OCI-LY7 (cell line): ENCODE data around the gene RDH16. TPM values are rescaled to one million over a fixed set of nuclear protein-coding genes. Genes with fewer than 3 reads are reported as not detected.
A peak's percentile ranks its signal among the peaks of the same experiment; 100 is the strongest.

Experiments used
- BruUV-seq: library from RNA; stranded (reverse); fragments of 400-500 nt; replicated peaks from 2 replicates; lab custom pipeline; 2021; lab: Mats Ljungman, UMichigan
- CTCF ChIA-PET: fragments of 300-600 bp; sonication (Branson Sonifier 250); formaldehyde crosslinking; loops from one replicate; lab custom pipeline; 2022; ENCODE audit warnings: antibody characterized with exemption; ENCODE audit not compliant: unreplicated experiment; lab: Charles Lee
- POLR2A ChIA-PET: fragments of 300-600 bp; sonication (Branson Sonifier 250); formaldehyde crosslinking; loops from one replicate; lab custom pipeline; 2022; ENCODE audit warnings: antibody characterized with exemption; lab: Charles Lee
- DNase-seq: peaks from one replicate; pipeline ENCODE4 v3.0.0-alpha.2; 2015; ENCODE audit warnings: low spot score
- H2AFZ ChIP-seq: fragments of 200-600 bp; sonication (generic), shearing (Covaris generic); 2 replicates; pipeline ENCODE4 v1.6.1; 2014; ENCODE audit warnings: mild to moderate bottlenecking, antibody characterized with exemption, low read length, moderate library complexity
- H3K27ac ChIP-seq: fragments of 200-600 bp; sonication (generic); 2 replicates; pipeline ENCODE4 v1.5.1; 2014; ENCODE audit warnings: mixed run types, low read depth, mild to moderate bottlenecking, moderate library complexity, low read length, inconsistent platforms; ENCODE audit not compliant: poor library complexity, severe bottlenecking
- H3K36me3 ChIP-seq: fragments of 200-600 bp; sonication (generic); 2 replicates; pipeline ENCODE4 v1.6.1; 2014; ENCODE audit warnings: mild to moderate bottlenecking, antibody characterized with exemption, low read length, moderate library complexity, mixed read lengths; ENCODE audit not compliant: insufficient read depth
- H3K4me1 ChIP-seq: fragments of 200-600 bp; sonication (generic); 2 replicates; pipeline ENCODE4 v1.5.1; 2014; ENCODE audit warnings: mild to moderate bottlenecking, low read length; ENCODE audit not compliant: insufficient read depth, poor library complexity, severe bottlenecking
- H3K4me2 ChIP-seq: fragments of 200-600 bp; sonication (generic); 2 replicates; pipeline ENCODE4 v1.6.1; 2014; ENCODE audit warnings: mild to moderate bottlenecking, low read length
- H3K4me3 ChIP-seq: fragments of 200-600 bp; sonication (generic); 2 replicates; pipeline ENCODE4 v1.5.1; 2014; ENCODE audit warnings: mild to moderate bottlenecking, low read depth, low read length; ENCODE audit not compliant: poor library complexity, severe bottlenecking
- H3K79me2 ChIP-seq: fragments of 200-600 bp; sonication (generic); 2 replicates; pipeline ENCODE4 v1.6.1; 2016; ENCODE audit warnings: low read depth, mild to moderate bottlenecking, low read length, moderate library complexity, mixed read lengths; ENCODE audit not compliant: insufficient read depth
- H3K9me2 ChIP-seq: fragments of 200-600 bp; sonication (generic); 2 replicates; pipeline ENCODE4 v1.6.1; 2016; ENCODE audit warnings: mild to moderate bottlenecking, low read length, mixed read lengths; ENCODE audit not compliant: insufficient read depth
- H3K9me3 ChIP-seq: fragments of 200-600 bp; sonication (generic); 2 replicates; pipeline ENCODE4 v1.6.1; 2014; ENCODE audit warnings: mild to moderate bottlenecking, mixed run types, low read length, mixed read lengths
- H4K20me1 ChIP-seq: fragments of 200-600 bp; sonication (generic); 2 replicates; pipeline ENCODE4 v1.6.1; 2014; ENCODE audit warnings: mild to moderate bottlenecking, antibody characterized with exemption, low read length, moderate library complexity, mixed read lengths; ENCODE audit not compliant: insufficient read depth
- CTCF ChIP-seq: fragments of 200-600 bp; sonication (generic); conservative IDR thresholded peaks from 2 replicates; pipeline ENCODE4 v1.5.1; 2014; ENCODE audit warnings: mild to moderate bottlenecking, antibody characterized with exemption, low read length, moderate library complexity, mixed read lengths
- EZH2phosphoT487 ChIP-seq: fragments of 200-600 bp; sonication (generic); IDR thresholded peaks from 2 replicates; pipeline ENCODE4 v1.6.1; 2018; ENCODE audit warnings: low read depth, borderline replicate concordance, mild to moderate bottlenecking, mixed run types, antibody characterized with exemption, low read length, moderate library complexity, mixed read lengths
- intact Hi-C: fragments of 100-400 bp; cut with micrococcal nuclease; formaldehyde crosslinking; loops from one replicate; pipeline ENCODE4 v1.10.0; 2022; ENCODE audit not compliant: unreplicated experiment
- total RNA-seq, 2 experiments: library from RNA; depleted of rRNA in 1 of 2; stranded (reverse); fragments of >200 nt in 1 of 2; shearing (Covaris generic) in 1 of 2; gene quantifications; 2 replicates each; pipeline ENCODE4 v1.2.3, GENCODE V29; 2014 to 2022

RDH16 gene
- total RNA-seq, 2 experiments from 2014 or later, result 0.06 to 0.13 TPM

- H3K4me1 ChIP-seq, result peaks cover 9% of the 10 kb centered on the region
- BruUV-seq, result no TSS peak
- no peak overlapping the region for H2AFZ ChIP-seq
- ChIA-PET CTCF (no interaction called here), POLR2A (no interaction called here)
- H3K9me2 ChIP-seq, result no peaks in the 10 kb centered on the region
- intact Hi-C loops, result no loop called here
- no peak overlapping the region for H3K4me2 ChIP-seq
- H3K4me3 ChIP-seq, result no peak overlapping the region
- H3K36me3 ChIP-seq, result no peaks in the 10 kb centered on the region
- TF ChIP-seq EZH2phosphoT487 (no peak), CTCF (no peak)
- H3K9me3 ChIP-seq, result no peaks in the 10 kb centered on the region
- no peak for DNase-seq
- H3K27ac ChIP-seq, result no peak overlapping the region
- H4K20me1 ChIP-seq, result no peaks in the 10 kb centered on the region
- H3K79me2 ChIP-seq, result no peaks in the 10 kb centered on the region
These were observed 32.6 kb upstream of the RDH16 start for GRCh38 chr12:56989861-56990610.

- no TSS peak for BruUV-seq
- no peak overlapping the region for H3K27ac ChIP-seq
- H3K9me2 ChIP-seq, result no peaks in the 10 kb centered on the region
- intact Hi-C loops, result no loop called here
- H3K4me1 ChIP-seq, result peaks cover 9% of the 10 kb centered on the region
- ChIA-PET CTCF (no interaction called here), POLR2A (interaction anchor here (0.5 to 1.5 kb wide), 3 partner anchors 13 to 208 kb away, joined by 3 to 4 read pairs (median 3); partner anchors contain the start of gene STAT6)
- no peak for DNase-seq
- no peak overlapping the region for H2AFZ ChIP-seq
- H3K4me3 ChIP-seq, result no peak overlapping the region
- H3K36me3 ChIP-seq, result no peaks in the 10 kb centered on the region
- no peaks in the 10 kb centered on the region for H3K79me2 ChIP-seq
- no peaks in the 10 kb centered on the region for H3K9me3 ChIP-seq
- no peaks in the 10 kb centered on the region for H4K20me1 ChIP-seq
- no peak overlapping the region for H3K4me2 ChIP-seq
- TF ChIP-seq EZH2phosphoT487 (no peak), CTCF (no peak)
These were observed 30.9 kb upstream of the RDH16 start for GRCh38 chr12:56988207-56988739.

- intact Hi-C loops, result loop anchor here (1.0 kb wide), 2 partner anchors 147 to 230 kb away; no protein-coding TSS in a partner anchor
- Histone ChIP-seq H3K9me2 (no peaks in the 10 kb centered on the region), H4K20me1 (no peaks in the 10 kb centered on the region), H3K4me1 (peaks cover 9% of the 10 kb centered on the region), H3K36me3 (no peaks in the 10 kb centered on the region), H3K27ac (no peak overlapping the region), H3K79me2 (no peaks in the 10 kb centered on the region), H2AFZ (no peak overlapping the region), H3K9me3 (no peaks in the 10 kb centered on the region), H3K4me3 (no peak overlapping the region), H3K4me2 (no peak overlapping the region)
- ChIA-PET POLR2A (interaction anchor here (0.5 to 1.5 kb wide), 4 partner anchors 14 to 207 kb away, joined by 3 to 4 read pairs (median 3); partner anchors contain the start of gene STAT6), CTCF (no interaction called here)
- peak; percentile 95 for TF ChIP-seq CTCF
- TF ChIP-seq EZH2phosphoT487, result no peak
- no TSS peak for BruUV-seq
- peak; percentile 77 for DNase-seq
These were observed 30.2 kb upstream of the RDH16 start for GRCh38 chr12:56987551-56988053.
